Measurements from ENCODE around the gene CPA3.

- TF ChIP-seq CTCF (IDR thresholded peaks at IDR 0.05) (no peak), POLR2A (IDR thresholded peaks at IDR 0.05) (no peak)
Measured at GRCh38 chr3:148903941-148904340, 38.8 kb downstream of the CPA3 start.
